Psoas muscle (tissue), 8 donors: ENCODE data around the gene OR4A15. TPM values are rescaled to one million over a fixed set of nuclear protein-coding genes. Genes with fewer than 3 reads are reported as not detected.

Source experiments
- ATAC-seq, 4 donors: fragments of 200-7000 bp; cut with Tn5 transposase; one replicate each; pipeline ENCODE4 v1.9.1; 2020; ENCODE audit warnings: moderate library complexity in 3 of 4, mild to moderate bottlenecking in 2 of 4
- DNase-seq, 2 donors: peaks; one replicate each; pipeline ENCODE4 v3.0.0-alpha.2; 2020
- H3K27ac ChIP-seq: fragments of 200-600 bp; one replicate; pipeline ENCODE4 v1.8.0; 2022
- H3K27me3 ChIP-seq, 3 donors: fragments of 200-600 bp in 1 of 3; one replicate each; pipeline versions ENCODE4 v1.6.1 to v1.8.0; 2013 to 2022; ENCODE audit warnings: low read length in 2 of 3, mild to moderate bottlenecking in 2 of 3, moderate library complexity in 1 of 3; ENCODE audit not compliant: insufficient read depth in 3 of 3
- H3K36me3 ChIP-seq, 2 donors: fragments of 200-600 bp in 1 of 2; one replicate each; pipeline versions ENCODE4 v1.6.1 to v1.8.0; 2013 to 2022; ENCODE audit warnings: low read depth in 1 of 2, mild to moderate bottlenecking in 1 of 2, moderate library complexity in 1 of 2; ENCODE audit not compliant: insufficient read depth in 1 of 2
- H3K4me1 ChIP-seq: fragments of 200-600 bp; one replicate; pipeline ENCODE4 v1.8.0; 2022
- H3K4me3 ChIP-seq: fragments of 200-600 bp; one replicate; pipeline ENCODE4 v1.8.0; 2022; ENCODE audit warnings: mild to moderate bottlenecking
- H3K9me3 ChIP-seq: fragments of 200-600 bp; one replicate; pipeline ENCODE4 v1.8.0; 2022
- CTCF ChIP-seq: fragments of 200-600 bp; IDR thresholded peaks from one replicate; pipeline ENCODE4 v1.8.0; 2022; ENCODE audit warnings: antibody characterized with exemption
- WGBS, 3 donors: extraction: QIAGEN DNeasy Blood & Tissue Kit; methylation state at CpG; one replicate each; pipeline versions ENCODE4 v1.1.6 to v1.1.7; 2013; 5-methylcytosine and 5-hydroxymethylcytosine counted together
- intact Hi-C, 2 donors: fragments of 100-400 bp; cut with DNase I; formaldehyde crosslinking; loops; one replicate each; pipeline versions ENCODE4 v1.11.0 to v1.14.2; 2022
- polyA plus RNA-seq, 3 donors: library from polyadenylated mRNA; stranded (reverse); fragments of 200-250 nt; gene quantifications; one replicate each; pipeline ENCODE4 v1.2.3, GENCODE V29; 2013
- total RNA-seq, 4 donors: library from RNA; stranded (reverse); fragmentation: NEBNext Ultra II Directional in 2 of 4; extraction: Animal tissue kit (Norgen Biotek cat#: 25700) in 2 of 4; gene quantifications; one replicate each; pipeline versions ENCODE4 v1.2.1 to v1.2.4, GENCODE V29; 2021 to 2023
- donor health status: healthy with polysubstance abuse.
- donor health status: DM: no; HTN: no; CAD: no; lungs with moderate emphysema.
- donor health status: Bipolar disorder and iron deficiency.
- donor health status: healthy.
- donor health status: DM: yes; HTN: yes; CAD: no.
- donor health status: DM: no; HTN: no; CAD: no.
- donor health status: DM: no; HTN: no; CAD: no.
- donor health status: DM: yes; HTN: yes; CAD: no.

Gene OR4A15
- total and polyA plus RNA-seq, 7 donors = not detected

- 5 to 13% (median 7%) methylated on average over 1 of the region's 1 CpG for WGBS, 3 donors
- intact Hi-C loops = no loop called here
Observed at GRCh38 chr11:55357560-55358184, 10.1 kb upstream of the OR4A15 start.

DNA sequence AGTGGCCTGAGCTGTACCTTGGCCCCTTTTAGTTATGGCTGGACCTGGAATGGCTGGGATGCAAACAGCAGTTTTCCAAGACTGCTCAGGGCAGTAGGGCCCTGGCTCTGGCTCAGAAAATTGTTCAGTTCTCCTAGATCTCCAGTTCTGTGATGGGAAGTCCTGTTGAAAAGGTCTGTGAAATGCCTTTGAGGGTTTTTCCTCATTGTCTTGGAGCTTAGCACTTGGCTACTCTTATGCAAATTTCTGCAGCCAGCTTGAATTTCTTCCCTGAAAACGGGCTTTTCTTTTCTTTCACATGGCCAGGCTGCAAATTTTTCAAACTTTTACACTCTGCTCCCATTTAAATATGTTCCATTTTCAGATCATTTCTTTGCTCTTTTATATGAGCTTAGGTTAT lies 33.2 kb downstream of the OR4A15 start:
- ATAC-seq (no peak), DNase-seq (no peak)
- no peaks in the 10 kb centered on the region for H3K4me1 ChIP-seq
- H3K27ac ChIP-seq = no peak overlapping the region
- no peak overlapping the region for H3K4me3 ChIP-seq
- H3K9me3 ChIP-seq = no peaks in the 10 kb centered on the region
- H3K36me3 ChIP-seq = no peaks in the 10 kb centered on the region
- no peak for TF ChIP-seq CTCF
- H3K27me3 ChIP-seq = no peaks in the 10 kb centered on the region
- intact Hi-C loops = no loop called here
- WGBS, 3 donors = 3 to 11% (median 7%) methylated on average over 1 of the region's 1 CpG

More at GRCh38 chr11:55357560-55358184, 10.1 kb upstream of the OR4A15 start:
- no peak overlapping the region for H3K27ac ChIP-seq
- H3K4me3 ChIP-seq = no peak overlapping the region
- DNase-seq (no peak), ATAC-seq (no peak)
- no peaks in the 10 kb centered on the region for H3K9me3 ChIP-seq
- no peaks in the 10 kb centered on the region for H3K27me3 ChIP-seq
- no peaks in the 10 kb centered on the region for H3K4me1 ChIP-seq
- no peaks in the 10 kb centered on the region for H3K36me3 ChIP-seq
- no peak for TF ChIP-seq CTCF

Other genes starting within 250 kb of the OR4A15 start
- gene TRIM48, start 105.8 kb upstream of the OR4A15 start, total RNA-seq = not detected
- not detected for gene TRIM48, start 105.8 kb upstream of the OR4A15 start, polyA plus RNA-seq
- not detected for gene OR4A16, start 24.8 kb upstream of the OR4A15 start, total RNA-seq
- not detected for gene OR4A16, start 24.8 kb upstream of the OR4A15 start, polyA plus RNA-seq
- gene OR4C15, start 186.5 kb downstream of the OR4A15 start, total RNA-seq = not detected
- gene OR4C15, start 186.5 kb downstream of the OR4A15 start, polyA plus RNA-seq = not detected
- not detected for gene OR4C16, start 204.2 kb downstream of the OR4A15 start, total RNA-seq
- gene OR4C16, start 204.2 kb downstream of the OR4A15 start, polyA plus RNA-seq = not detected
- gene OR4C11, start 239.7 kb downstream of the OR4A15 start, total RNA-seq = not detected
- not detected for gene OR4C11, start 239.7 kb downstream of the OR4A15 start, polyA plus RNA-seq